ENCODE results near the gene SORBS2. TPM values are rescaled to one million over a fixed set of nuclear protein-coding genes. Genes with fewer than 3 reads are reported as not detected.

SORBS2 gene
- total and polyA plus RNA-seq, 2 of the 8 experiments (the other 6 are each of a cell fraction or from before 2014, with no cell fraction given), result 73.0 to 87.1 TPM

DNA sequence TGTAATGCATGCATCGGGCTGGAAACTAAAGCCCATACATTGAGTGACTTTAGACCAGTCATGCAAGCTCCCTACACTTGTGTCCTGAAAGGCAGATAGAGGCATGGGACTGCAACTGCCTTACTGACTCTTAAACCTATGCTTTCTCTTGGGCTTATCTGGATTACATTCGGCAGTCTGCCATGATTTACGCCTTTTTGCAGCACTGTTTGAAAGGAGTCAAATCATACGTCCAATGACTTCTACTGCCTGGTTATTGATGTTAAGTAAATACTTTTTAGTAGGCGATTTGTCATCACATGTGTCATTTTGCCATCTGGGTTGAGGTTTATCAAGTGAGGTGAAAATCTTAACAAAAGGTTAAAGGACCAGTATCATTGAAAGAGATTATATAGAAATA lies 31.5 kb downstream of the SORBS2 start:
- 0 out of 2 replicates have a peak overlapping the region, but pooled peaks have one; percentile 5 for H2BK12ac ChIP-seq (ENCODE audit: low read depth, low read length)
- POLR2A ChIA-PET (ENCODE audit: partially characterized antibody), result interaction anchor here (1.0 kb wide), 1 partner anchor 16 kb away, joined by 3 read pairs; no protein-coding TSS in a partner anchor
- 88% methylated on average over 5 of the region's 5 CpGs; no CpG with 5 or more reads in 1 of the 2 experiments for WGBS, 2 experiments (ENCODE audit: extremely low coverage in 1 of 2, insufficient coverage in 1 of 2, insufficient read length in 1 of 2, insufficient replicate concordance in 2 of 2, low coverage in 1 of 2, low lambda C conversion rate in 2 of 2, missing lambda C conversion rate in 1 of 2)

More for the DNA sequence above, 31.5 kb downstream of the SORBS2 start:
- Histone ChIP-seq H3K27me3 (replicated peaks in 1 of 4; ENCODE audit: control insufficient read depth in 3 of 4, extremely low read depth in 1 of 4, insufficient read depth in 3 of 4, low read length in 3 of 4) (no peaks in the 10 kb centered on the region), H2AK5ac (ENCODE audit: low read depth, low read length) (no peak overlapping the region), H3K18ac (ENCODE audit: extremely low read depth, low read length) (no peak overlapping the region), H3K27ac (ENCODE audit: low read depth, low read length) (no peak overlapping the region), H4K91ac (replicated peaks; ENCODE audit: insufficient read length, low read length) (no peak overlapping the region), H3K4me2 (ENCODE audit: insufficient read depth in 1 of 2, low read depth in 2 of 2, low read length in 2 of 2) (no peak overlapping the region), H3K9me3 (ENCODE audit: insufficient read depth in 2 of 2, low read depth in 1 of 2, low read length in 1 of 2) (no peaks in the 10 kb centered on the region), H3K4ac (replicated peaks; ENCODE audit: insufficient read length, low read depth, low read length) (no peak overlapping the region), H3K56ac (replicated peaks; ENCODE audit: insufficient read length, low read depth, low read length) (no peak overlapping the region), H3K4me3 (ENCODE audit: extremely low read depth in 1 of 4, insufficient read depth in 2 of 4, low read depth in 3 of 4, low read length in 4 of 4) (no peak overlapping the region), H4K5ac (ENCODE audit: insufficient read length, low read depth, low read length) (no peak overlapping the region), H2BK15ac (ENCODE audit: low read length) (0 out of 2 replicates have a peak overlapping the region, but pooled peaks have one; percentile 7), H2BK120ac (replicated peaks; ENCODE audit: low read depth, low read length) (no peak overlapping the region), H3K23me2 (ENCODE audit: low read depth, low read length) (no peaks in the 10 kb centered on the region), H2AFZ (ENCODE audit: low read length) (no peak overlapping the region), H4K8ac (ENCODE audit: extremely low read depth, insufficient read depth, low read length) (no peak overlapping the region), H2BK20ac (ENCODE audit: low read length) (peak overlapping the region; percentile 49; the same call in 1 of the 2 replicates), H3K23ac (ENCODE audit: insufficient read length) (no peak overlapping the region), H4K20me1 (replicated peaks in 1 of 2; ENCODE audit: control insufficient read depth in 1 of 2, insufficient read depth in 2 of 2, low read length in 2 of 2) (no peaks in the 10 kb centered on the region), H3K36me3 (ENCODE audit: control insufficient read depth in 2 of 4, insufficient read depth in 4 of 4, low read length in 3 of 4) (no peaks in the 10 kb centered on the region), H3K9ac (replicated peaks in 1 of 4; ENCODE audit: extremely low read depth in 1 of 4, low read depth in 3 of 4, low read length in 3 of 4) (no peak overlapping the region), H3K4me1 (replicated peaks in 1 of 4; ENCODE audit: control insufficient read depth in 3 of 4, insufficient read depth in 4 of 4, low read length in 3 of 4) (peaks cover 0 to 13% (median 7%) of the 10 kb centered on the region in 4 experiments; a peak in 2 of 7 replicates), H3K79me1 (ENCODE audit: low read depth, low read length) (no peaks in the 10 kb centered on the region), H3K14ac (ENCODE audit: insufficient read length) (no peak overlapping the region), H3K79me2 (ENCODE audit: control insufficient read depth in 1 of 2, insufficient read depth in 2 of 2, low read length in 2 of 2) (no peaks in the 10 kb centered on the region), H2BK5ac (ENCODE audit: low read depth, low read length) (no peak overlapping the region)
- CTCF ChIA-PET (ENCODE audit: partially characterized antibody), result no interaction called here
- DNase-seq (ENCODE audit: low read depth in 1 of 2, low spot score in 2 of 2) (no peak), FAIRE-seq (no peak)
- TF ChIP-seq JUN (IDR thresholded peaks at IDR 0.05; ENCODE audit: low read depth, low read length), result no peak
- no peak for TF ChIP-seq BCL11A (IDR thresholded peaks at IDR 0.05; ENCODE audit: low read depth in 2 of 2, low read length in 2 of 2)
- no peak for TF ChIP-seq CTBP2 (IDR thresholded peaks at IDR 0.05; ENCODE audit: borderline replicate concordance, insufficient read depth, insufficient read length, low read length)
- TF ChIP-seq RNF2 (IDR thresholded peaks at IDR 0.05; ENCODE audit: borderline replicate concordance, low read depth, low read length, missing control alignments, poor library complexity, severe bottlenecking), result no peak
- TF ChIP-seq TCF12 (IDR thresholded peaks at IDR 0.05; ENCODE audit: low read depth, low read length), result no peak
- TF ChIP-seq, protein P1, sequence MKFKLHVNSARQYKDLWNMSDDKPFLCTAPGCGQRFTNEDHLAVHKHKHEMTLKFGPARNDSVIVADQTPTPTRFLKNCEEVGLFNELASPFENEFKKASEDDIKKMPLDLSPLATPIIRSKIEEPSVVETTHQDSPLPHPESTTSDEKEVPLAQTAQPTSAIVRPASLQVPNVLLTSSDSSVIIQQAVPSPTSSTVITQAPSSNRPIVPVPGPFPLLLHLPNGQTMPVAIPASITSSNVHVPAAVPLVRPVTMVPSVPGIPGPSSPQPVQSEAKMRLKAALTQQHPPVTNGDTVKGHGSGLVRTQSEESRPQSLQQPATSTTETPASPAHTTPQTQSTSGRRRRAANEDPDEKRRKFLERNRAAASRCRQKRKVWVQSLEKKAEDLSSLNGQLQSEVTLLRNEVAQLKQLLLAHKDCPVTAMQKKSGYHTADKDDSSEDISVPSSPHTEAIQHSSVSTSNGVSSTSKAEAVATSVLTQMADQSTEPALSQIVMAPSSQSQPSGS (IDR thresholded peaks at IDR 0.05; ENCODE audit: low read length), result no peak
